NCI-H526 treated with DMSO at 0.1 percent for 48 hours (cell line): Measurements from ENCODE around the gene LHFPL4.

Experiments
- DNase-seq: peaks from one replicate; lab custom pipeline; 2025; lab: John Stamatoyannopoulos, UW

LHFPL4 gene

GRCh38 chr3:9473496-9474065 lies 80.0 kb downstream of the LHFPL4 start:
- DNase-seq = no peak

- no peak for DNase-seq
These were observed 83.6 kb downstream of the LHFPL4 start for GRCh38 chr3:9469986-9470385.

GRCh38 chr3:9468460-9468859 lies 85.2 kb downstream of the LHFPL4 start:
- DNase-seq = no peak

GRCh38 chr3:9467451-9467850 lies 86.2 kb downstream of the LHFPL4 start:
- DNase-seq = no peak

DNA sequence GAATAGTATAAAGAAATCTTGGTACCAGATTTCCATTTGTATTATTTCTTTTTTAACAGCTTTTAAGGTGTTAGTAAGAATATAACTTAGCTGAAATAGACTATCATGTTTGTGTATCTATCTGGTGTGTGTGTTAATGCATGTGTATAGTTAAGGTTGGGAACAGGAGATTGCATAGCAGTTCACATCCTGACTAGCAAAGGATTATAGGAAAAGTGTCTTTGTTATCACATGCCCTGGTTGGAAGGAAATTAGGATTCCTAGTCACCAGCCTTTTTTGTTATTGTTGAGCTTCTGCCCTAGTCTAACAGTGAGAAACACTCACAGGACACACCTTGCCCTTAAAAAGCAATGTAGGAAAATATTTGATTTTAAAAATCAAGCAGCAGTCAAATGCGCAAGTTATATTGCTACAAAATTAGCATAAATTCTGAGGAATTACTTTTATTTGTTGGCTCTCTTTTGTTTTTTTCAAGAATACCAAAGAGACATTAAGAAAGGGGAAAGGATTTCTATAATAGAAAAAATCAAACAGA lies 98.0 kb downstream of the LHFPL4 start:
- no peak for DNase-seq

DNA sequence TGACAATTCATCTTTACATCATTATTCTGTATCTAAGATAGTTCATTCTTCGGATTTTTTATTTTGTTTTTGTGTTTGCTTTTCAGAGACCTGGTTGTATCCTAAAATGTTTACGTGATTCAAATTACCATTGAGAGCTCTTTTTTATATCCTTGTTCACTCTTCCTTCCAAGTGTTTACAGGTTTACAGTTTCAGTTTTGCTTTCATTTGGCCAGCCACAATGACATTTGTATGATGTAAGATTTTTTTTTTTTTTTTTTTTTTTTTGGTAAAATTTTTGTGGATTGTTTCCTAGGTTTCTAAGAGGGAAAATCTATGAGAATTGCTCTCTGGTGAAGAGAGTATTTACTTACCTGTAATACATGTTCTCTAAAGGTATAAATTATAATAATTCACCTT lies 101.2 kb downstream of the LHFPL4 start:
- DNase-seq = no peak

GRCh38 chr3:9450991-9451390 lies 102.6 kb downstream of the LHFPL4 start:
- no peak for DNase-seq

DNA sequence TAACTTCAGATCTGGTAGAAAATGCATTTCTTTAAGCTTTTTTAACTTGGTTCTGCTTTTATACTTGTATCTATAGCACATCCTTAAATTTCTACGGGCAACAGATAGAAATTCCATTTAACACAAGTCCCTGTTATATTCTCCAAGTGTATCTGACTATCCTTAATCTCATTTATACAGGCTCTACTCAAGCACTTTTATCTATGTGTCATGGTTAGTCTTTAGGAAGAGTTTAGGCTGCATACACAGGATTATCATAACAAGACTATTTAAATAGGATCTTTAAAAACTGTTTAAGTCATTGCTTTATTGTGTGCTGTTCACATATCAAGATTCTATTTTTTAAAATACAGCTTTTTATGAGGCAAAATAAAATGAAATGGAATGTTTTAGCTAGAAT lies 103.5 kb downstream of the LHFPL4 start:
- DNase-seq = no peak

- DNase-seq = no peak
These were observed 105.0 kb downstream of the LHFPL4 start for GRCh38 chr3:9448643-9449042.
